Breast epithelium (tissue), 3 donors: Measurements from ENCODE around the gene CPNE9.

Experiments used
- CTCF ChIP-seq, 3 donors: fragments of 450-650 bp; IDR thresholded peaks; one replicate each; pipeline ENCODE4 v1.5.1; 2016 to 2017; ENCODE audit warnings: antibody characterized with exemption in 3 of 3, mild to moderate bottlenecking in 3 of 3, moderate library complexity in 3 of 3
- POLR2AphosphoS5 ChIP-seq, 3 donors: sonication (generic); formaldehyde crosslinking; IDR thresholded peaks; one replicate each; pipeline ENCODE4 v1.6.1; 2017; ENCODE audit warnings: antibody characterized with exemption in 3 of 3

- TF ChIP-seq CTCF (IDR thresholded peaks at IDR 0.05) (no peak), POLR2AphosphoS5 (IDR thresholded peaks at IDR 0.05) (no peak)
Measured at GRCh38 chr3:9669720-9670432, 33.8 kb upstream of the CPNE9 start.
